Activated CD4-positive, alpha-beta T cell treated with anti-CD3 and anti-CD28 coated beads for 48 hours (primary cell): ENCODE measurements around the gene SRRM1.
"Not testable (repeated sequence)": the region's sequence is repeated elsewhere in the genome, so short reads cannot be mapped to it uniquely, and the experiment has no call there.

Experiments
- DNase-seq: peaks from one replicate; pipeline ENCODE4 v3.0.0-alpha.2; 2020

Gene SRRM1

DNA sequence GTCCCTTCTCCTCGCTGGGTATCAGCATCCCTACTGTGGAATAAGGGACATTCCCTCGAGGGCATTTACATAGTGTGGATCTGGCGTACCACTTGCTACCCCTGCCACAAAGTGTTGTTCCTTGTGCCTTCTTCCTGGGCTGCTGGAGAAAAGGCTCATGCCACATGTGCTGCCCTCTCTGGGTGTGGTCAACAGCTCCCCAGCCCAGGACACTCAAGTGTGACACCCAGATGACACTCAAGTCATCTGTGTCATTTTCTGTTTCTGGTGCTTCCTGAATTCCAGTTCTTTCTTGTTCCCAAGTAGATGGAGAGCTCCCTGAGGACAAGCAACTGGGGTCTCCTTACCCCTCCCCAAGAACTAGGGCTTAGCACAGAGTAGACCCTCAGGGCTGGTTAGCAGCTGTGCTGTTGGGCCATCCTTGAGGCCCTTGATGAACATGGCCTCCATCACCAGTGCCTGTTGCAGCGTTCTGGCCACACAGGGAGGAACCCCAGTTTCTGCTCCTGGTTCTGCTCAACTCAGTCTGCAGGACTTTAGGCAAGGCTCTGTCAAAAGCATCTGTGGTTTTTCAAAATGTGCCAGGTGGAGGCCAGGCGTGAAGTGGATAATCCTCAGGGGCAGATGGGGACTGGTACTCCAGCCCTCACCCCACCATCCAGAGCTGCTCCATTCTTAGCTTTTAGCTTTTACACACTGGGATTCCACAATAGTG is 53.1 kb downstream of the SRRM1 start:
- no peak for DNase-seq

DNA sequence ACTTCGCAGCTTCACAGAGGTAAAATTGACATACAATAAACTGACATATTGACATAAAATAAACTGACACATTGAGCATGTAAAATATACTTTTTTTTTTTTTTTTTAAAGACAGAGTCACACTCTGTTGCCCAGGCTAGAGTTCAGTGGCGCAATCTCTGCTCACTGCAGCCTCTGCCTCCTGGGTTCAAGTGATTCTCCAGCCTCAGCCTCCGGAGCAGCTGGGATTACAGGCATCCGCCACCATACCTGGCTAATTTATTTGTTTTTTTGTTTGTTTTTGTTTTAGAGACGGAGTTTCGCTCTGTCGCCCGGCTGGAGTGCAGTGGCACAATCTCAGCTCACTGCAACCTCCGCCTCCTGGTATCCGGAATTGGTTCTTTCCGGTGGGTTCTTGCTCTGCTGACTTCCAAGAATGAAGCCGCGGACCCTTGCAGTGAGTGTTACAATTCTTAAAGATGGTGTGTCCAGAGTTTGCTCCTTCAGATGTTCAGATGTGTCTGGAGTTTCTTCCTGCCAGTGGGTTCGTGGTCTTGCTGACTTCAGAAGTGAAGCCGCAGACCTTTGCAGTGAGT is 53.7 kb downstream of the SRRM1 start:
- DNase-seq: no peak

DNA sequence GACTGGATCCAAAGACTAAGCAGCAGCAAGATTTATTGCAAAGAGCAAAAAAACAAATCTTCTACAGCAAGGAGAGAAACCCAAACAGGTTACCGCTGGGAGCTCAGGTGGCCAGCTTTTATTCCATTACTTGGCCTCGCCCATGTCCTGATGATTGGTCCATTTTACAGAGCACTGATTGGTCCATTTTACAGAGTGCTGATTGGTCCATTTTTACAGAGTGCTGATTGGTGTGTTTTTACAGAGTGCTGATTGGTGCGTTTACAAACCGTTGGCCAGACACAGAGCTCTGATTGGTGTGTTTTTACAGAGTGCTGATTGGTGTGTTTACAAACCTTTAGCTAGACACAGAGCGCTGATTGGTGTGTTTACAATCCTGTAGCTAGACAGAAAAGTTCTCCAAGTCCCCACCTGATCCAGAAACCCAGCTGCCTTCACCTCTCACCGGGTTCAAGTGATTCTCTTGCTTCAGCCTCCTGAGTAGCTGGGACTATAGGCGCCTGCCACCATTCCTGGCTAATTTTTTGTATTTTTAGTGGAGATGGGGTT is 54.4 kb downstream of the SRRM1 start:
- DNase-seq: not testable (repeated sequence)

DNA sequence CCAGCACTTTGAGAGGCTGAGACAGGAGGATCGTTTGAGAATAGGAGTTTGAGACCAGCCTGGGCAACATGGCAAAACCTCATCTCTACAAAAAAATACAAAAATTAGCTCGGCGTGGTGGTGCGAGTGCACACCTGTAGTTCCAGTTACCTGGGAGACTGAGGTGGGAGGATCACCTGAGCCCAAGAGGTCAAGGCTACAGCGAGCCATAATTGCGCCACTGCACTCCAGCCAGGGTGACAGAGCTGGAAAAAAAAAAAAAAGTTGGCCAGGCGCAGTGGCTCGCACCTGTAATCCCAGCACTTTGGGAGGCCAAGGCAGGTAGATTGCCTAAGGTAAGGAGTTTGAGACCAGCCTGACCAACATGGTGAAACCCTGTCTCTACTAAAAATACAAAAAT is 55.2 kb downstream of the SRRM1 start:
- not testable (repeated sequence) for DNase-seq

DNA sequence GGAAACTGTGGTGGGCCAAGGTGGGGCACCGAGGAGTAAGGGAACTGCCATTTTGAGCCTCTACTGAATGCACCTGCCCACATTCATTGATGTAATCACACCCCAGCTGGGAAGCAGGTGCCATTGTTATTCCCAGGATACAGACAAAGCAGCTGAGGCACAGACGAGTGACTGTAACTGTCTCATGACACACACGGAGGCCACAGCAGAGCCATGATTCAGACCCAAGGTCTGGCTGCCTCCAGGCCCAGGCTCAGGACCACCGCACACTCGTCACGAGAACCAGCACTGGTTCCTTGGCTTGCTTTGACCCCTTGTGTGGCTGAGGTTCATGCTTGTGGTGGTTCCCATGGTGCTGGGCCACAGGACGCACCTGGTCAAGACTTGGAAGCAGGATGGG is 56.5 kb downstream of the SRRM1 start:
- no peak for DNase-seq

DNA sequence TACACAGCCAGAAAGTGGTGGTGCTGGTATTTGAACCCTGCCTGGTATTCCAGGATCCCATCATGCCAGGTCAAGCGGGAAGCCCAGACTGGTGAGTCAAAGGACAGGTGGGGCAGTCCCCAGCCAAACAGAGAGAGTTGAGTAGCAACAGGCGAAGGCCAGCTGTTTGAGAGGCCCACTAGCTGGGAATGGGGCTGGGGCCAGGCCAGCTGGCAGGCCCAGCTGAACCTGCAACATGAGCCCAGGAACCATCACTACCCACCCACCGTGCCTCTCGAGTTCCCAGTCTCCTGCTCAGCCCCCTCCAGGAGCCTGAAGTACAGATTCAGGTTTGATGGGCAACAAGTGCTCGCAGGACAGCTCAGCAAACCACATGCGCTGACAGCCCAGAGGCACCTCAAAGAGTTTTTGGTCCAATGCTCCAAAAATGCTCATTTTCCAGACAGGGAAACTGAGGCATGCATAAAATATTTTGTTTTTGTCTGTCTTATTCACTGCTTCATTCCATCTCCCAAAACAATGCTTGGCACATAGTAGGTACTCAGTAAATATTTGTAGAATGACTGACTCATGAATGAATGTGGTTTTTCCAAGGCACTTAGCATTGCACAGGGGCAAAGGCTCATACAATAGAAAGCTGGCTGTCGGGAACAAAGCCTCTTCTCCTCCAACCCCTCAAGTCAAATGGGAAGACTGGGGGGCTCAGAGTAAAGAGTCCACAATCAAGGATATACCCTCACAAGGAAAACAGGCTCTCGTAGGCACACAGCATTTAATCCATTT is 59.6 kb downstream of the SRRM1 start:
- DNase-seq: no peak

DNA sequence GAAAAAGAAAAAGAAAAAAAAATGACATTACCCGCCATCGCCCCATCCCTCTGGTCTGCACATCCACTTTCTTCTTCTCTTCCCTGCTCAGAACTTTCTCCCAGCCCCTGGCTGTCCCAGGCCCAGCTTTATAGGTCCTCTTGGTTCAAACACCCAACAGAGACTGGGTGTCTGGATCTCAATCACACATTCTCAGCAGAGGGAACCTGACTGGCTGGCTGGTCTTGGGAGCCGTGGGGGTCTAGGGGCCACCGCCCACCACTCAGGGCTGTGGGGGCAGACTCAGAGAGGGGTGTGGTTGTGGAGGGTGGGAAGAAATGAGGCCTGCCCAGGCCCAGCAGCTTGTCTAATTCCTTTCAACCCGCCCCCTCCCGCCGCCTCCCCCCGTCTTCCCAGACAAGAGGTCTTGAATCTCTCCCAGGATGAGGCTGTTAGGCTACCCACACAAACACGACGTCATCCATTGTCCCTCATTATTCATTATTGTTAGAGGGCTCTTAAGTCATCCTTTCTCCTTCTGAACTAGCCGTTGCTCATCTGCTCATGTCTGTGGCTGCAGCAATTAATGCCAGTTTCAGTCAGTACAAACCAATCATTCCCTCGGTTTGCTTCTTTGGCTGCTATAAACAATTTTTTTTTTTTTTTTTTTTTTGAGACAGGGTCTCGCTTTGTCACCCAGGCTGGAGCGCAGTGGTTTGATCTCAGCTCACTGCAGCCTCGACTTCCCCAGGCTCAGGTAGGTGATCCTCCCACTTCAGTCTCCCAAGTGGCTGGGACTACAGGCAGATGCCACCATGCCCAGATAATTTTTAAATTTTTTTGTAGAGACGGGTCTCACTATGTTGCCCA is 61.5 kb downstream of the SRRM1 start:
- no peak for DNase-seq

DNA sequence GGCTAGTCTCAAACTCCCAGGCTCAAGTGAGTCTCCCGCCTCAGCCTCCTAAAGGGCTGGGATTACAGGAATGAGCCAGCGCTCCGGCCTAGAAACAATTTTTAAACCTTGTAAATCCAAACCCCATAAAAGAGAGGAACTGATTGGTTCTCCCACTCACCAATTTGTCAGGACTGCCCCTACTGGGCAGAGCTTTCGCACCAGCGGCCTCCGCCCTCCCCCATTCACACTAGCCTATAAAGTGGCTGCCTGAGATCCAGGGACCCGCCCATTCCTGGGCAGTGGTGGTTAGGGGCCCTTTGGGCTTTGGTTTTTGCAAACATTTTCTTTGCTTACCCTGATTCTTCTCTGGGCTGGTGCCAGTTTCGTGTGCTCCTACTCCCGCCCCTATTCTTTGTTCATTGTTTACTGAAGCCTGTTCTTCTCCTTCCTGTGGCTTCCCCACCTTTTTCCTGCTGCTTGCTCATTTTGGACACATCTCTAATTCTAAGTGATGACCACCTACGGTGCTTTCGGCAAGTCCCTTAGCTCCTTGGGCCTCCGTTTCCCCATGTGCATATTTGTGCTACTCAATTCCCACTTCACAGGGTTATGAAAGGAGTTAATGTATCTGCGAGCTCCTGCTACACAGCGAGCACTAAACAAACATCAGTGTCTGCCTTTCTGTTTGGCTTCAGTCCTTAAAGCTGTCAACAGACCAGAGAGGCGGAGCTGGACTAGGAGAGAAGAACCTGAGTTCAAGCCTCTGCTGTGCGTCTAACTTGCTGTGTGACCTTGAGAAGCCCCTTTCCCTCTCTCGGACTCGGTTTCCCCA is 62.4 kb downstream of the SRRM1 start:
- DNase-seq: peak; percentile 55

DNA sequence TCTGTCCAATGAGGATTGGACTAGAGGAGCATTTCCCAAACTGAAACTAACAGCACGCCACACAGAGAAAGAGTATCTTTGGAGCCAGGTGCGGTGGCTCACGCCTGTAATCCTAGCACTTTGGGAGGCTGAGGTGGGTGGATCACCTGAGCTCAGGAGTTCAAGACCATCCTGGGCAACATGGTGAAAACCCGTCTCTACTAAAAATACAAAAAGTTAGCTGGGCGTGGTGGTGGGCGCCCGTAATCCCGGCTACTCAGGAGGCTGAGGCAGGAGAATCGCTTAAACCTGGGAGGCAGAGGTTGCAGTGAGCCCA is 62.9 kb downstream of the SRRM1 start:
- not testable (repeated sequence) for DNase-seq

DNA sequence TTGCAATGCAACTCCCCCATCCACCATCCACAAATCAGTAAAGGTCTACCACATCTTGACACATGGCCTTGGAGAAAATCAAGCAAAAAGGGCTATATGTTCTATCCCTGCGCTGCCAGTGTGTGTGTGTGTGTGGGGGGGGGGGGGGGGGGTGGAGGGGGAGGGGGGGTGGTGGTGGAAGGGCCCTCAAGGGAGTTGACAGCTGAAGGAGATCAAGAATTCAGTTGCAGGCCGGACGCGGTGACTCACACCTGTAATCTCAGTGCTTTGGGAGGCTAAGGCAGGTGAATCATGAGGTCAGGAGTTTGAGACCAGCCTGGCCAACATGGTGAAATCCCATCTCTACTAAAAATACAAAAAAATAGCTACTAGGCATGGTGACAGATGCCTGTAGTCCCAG is 64.6 kb downstream of the SRRM1 start:
- DNase-seq: no peak

DNA sequence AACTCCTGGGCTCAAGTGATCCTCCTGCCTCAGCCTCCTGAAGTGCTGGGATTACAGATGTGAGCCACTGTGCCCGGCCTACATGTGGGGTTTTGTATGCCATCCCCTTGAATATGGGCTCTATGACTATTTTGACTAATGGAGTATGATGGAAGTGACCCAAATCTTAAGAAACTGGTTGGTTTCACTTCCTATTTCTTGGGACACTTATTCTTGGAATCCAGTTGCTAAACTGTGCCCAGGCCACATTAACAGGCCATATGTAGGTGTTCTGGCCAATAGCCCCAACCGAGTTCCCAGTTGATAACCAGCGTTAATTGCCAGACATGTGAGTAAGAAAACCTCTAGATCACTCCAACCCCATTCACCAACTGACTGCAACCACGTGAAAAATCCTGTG is 65.8 kb downstream of the SRRM1 start:
- DNase-seq: no peak

DNA sequence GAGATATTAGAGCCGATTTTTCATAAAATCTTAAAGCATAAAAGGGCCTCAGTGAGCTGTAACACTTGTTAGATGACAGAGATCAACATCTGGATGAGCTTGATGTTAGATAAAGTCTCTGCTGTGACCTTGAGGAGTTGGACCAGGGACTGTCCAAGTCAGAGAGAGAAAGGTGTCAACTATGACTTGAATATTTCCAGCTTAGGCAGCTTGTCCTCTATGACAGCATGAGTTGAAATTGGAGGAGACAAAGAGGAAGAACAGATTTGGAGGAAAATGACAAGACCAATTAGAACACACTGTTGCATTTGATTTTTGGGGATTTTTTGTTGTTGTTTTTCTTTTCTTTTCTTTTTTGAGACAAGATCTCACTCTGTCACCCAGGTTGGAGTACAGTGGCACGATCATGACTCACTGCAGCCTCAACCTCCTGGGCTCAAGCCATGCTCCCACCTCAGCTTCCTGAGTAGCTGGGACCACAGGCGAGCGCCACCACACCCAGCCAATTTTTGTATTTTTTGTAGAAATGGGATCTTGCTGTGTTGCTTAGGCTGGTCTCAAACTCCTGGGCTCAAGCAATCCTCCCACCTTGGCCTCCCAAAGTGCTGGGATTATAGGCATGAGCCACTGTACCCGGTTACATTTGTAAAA is 66.8 kb downstream of the SRRM1 start:
- no peak for DNase-seq

DNA sequence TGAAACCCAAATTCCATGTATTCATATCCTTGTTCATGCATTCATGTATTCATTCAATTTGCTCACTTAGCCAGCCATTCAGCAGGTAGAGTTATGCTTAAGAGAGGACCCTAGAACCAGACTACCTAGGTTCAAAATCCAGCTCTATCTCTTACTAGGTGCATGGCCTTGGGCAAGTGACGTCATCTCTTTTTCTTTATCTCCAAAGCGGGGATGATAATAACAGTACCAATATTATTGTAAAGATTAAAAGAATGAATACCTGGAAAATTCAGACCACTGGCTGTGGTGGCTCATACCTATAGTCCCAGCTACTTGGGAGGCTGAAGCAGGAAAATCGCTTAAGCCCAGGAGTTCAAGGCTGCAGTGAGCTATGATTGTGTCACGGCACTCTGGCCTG is 68.2 kb downstream of the SRRM1 start:
- DNase-seq: no peak

DNA sequence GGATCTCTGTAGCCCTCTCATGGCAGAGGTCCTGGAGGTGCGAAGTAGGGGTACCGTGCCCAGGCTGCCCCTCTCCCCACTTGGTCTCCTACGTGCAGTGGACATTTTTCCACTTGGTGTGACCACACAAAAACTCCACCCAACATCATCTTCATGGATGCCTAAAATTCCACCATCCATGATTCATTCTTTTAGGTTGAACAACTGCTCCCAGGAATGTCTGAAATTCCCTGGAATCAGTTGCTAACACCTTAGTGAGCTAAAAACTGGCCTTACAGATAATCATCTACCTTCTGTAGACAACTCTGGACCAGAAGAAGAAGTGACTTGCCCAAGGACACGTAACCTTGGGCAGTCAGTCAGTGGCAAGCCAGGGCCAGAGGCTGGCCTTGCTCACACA is 70.1 kb downstream of the SRRM1 start:
- DNase-seq: no peak

DNA sequence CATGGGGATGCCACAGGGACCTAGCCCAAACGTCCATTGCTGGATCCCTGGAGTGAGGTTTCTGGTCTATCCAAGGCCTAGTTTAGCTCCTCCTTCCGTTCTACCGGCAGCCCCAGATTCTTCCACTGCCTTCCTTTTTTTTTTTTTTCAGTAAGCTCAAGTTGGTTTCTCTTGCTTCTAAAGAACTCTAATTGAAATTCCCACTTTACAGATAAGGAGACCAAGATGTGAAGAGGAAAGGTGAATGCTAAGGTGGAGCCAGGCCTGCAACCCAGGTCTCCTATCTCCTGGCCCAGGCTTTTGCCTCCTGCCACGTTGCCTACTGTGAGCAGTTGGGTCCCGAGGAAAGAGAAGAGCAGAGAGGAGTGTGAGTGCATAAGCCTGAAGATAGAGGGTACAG is 70.6 kb downstream of the SRRM1 start:
- DNase-seq: no peak

DNA sequence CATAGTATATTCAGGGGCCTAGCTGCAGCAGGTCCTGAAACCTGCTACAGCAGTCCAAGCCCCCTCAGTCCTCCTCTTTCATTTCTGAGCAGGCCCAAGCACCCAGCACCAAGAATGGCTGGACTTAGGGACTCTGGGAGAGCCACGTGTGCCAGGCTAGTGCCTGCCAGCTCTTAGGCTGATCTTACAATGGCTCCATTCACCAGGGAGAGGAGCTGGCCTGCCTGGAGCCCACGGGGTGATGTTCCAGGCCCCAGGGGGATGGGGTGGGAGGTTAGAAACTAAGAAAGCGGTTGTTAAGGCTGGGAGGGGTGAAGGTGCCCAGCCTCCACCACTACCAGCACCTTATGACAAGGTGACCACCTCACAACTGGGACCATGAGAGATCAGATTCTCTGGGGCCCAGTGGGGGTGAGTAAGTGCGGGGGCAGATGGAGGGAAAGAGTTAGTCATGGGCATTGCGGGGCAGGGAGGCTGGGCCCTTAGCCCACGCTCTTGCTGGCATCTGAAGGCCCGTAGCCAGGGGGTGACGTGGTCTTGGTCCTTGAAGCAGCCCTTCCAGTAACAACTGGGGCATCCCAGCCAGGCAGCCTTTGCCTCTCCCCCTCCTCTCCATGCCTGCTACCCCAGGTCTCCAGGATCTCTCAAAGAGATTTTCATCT is 71.9 kb downstream of the SRRM1 start:
- peak; percentile 60 for DNase-seq

DNA sequence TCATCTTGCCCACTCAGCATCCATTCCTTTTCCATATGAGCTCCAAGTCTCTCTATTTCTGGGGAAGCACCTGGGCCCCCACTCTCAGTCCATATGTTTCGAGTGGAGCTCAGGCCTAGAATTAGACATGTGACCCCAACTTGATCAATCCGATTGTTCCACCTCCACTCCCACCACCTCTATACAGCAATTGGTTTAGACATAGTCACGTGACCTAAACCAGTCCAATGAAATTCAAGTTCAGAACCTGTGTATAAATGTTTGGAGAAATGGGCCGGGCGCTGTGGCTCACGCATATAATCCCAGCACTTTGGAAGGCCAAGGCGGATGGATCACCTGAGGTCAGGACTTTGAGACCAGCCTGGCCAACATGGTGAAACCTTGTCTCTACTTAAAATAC is 72.6 kb downstream of the SRRM1 start:
- DNase-seq: no peak

DNA sequence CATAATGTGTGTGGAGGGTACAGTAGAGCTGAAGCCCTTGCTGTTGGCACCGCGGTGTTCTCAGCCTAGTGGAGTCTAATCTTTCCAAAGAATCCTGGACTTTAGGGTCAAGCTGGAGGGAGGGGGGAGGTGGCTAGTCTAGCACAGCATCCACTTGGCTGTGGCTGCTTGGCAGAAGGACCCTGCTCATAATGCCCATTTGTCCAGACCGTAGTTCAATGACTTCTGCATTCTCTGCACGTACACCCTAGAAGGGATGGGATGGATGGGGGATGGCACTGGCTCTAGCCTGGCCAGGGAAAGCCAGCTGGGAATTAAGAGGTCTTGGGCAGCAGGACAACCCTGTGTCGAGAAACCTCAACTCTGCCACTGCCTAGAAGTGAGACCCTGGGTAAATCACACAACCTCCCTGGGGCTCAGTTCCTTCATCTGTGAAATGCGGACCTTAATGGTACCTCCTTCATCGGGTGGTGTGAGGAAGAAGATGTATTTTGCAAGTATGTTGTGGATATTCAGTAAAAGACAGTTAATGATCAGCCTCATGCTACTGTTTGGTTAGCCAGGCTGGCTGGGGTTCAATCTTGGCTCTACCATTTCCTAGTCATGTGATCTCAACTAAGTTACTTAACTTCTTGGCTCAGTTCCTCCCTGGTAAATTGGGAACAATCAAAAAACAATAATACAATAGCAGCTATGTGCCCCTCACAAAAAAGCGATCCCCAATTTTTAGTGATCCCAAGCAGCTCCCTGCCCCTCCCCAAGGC is 75.0 kb downstream of the SRRM1 start:
- no peak for DNase-seq

DNA sequence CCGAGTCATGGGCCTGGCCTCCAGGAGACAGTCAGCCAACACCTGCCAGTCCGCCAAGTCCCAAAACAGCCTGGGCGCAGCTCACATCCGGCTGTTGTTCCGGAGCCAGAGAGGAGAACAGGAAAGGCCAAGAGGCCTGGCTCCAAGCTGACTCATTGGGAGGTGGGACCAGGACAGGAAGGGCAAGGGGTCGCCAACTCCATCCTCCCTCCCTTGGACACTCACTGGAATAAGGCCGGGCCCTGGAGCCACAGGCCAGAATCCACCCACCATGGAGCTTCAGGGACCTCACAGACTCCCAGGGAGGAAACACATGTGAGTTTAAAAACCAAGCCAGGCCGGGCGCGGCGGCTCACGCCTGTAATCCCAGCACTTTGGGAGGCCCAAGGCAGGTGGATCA is 77.0 kb downstream of the SRRM1 start:
- DNase-seq: no peak

DNA sequence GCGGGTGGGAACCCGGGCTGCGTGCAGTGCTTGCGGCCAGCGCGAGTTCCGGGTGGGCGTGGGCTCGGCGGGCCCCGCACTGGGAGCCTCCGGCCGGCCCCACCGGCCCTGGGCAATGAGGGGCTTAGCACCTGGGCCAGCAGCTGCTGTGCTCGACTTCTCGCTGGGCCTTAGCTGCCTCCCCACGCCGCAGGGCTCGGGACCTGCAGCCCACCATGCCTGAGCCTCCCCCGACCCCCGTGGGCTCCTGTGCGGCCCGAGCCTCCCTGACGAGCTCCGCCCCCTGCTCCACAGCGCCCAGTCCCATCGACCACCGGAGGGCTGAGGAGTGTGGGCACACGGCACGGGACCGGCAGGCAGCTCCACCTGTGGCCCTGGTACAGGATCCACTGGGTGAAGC is 78.4 kb downstream of the SRRM1 start:
- no peak for DNase-seq
